Activated CD8-positive, alpha-beta memory T cell treated with anti-CD3 and anti-CD28 coated beads for 24 hours (primary cell): ENCODE results near the gene TBX18.

ENCODE experiments used
- DNase-seq: peaks from one replicate; pipeline ENCODE4 v3.0.0-alpha.2; 2020

TBX18 gene

GRCh38 chr6:84667252-84668213 is 96.9 kb downstream of the TBX18 start:
- no peak for DNase-seq

GRCh38 chr6:84665401-84665800 is 99.0 kb downstream of the TBX18 start:
- no peak for DNase-seq

GRCh38 chr6:84663866-84664265 is 100.5 kb downstream of the TBX18 start:
- DNase-seq = no peak

GRCh38 chr6:84657486-84657885 is 106.9 kb downstream of the TBX18 start:
- no peak for DNase-seq

- no peak for DNase-seq
These were observed 107.4 kb downstream of the TBX18 start for GRCh38 chr6:84657025-84657424.

GRCh38 chr6:84653027-84653551 is 111.3 kb downstream of the TBX18 start:
- no peak for DNase-seq

GRCh38 chr6:84652356-84653026 is 111.9 kb downstream of the TBX18 start:
- DNase-seq = no peak

- no peak for DNase-seq
These were observed 112.8 kb downstream of the TBX18 start for GRCh38 chr6:84651583-84651982.

- DNase-seq = no peak
These were observed 116.0 kb downstream of the TBX18 start for GRCh38 chr6:84648444-84648843.

- no peak for DNase-seq
These were observed 118.7 kb downstream of the TBX18 start for GRCh38 chr6:84645563-84646266.

GRCh38 chr6:84645000-84645399 is 119.4 kb downstream of the TBX18 start:
- no peak for DNase-seq

- DNase-seq = no peak
These were observed 120.6 kb downstream of the TBX18 start for GRCh38 chr6:84643778-84644177.

GRCh38 chr6:84641076-84641475 is 123.3 kb downstream of the TBX18 start:
- DNase-seq = no peak

GRCh38 chr6:84639396-84639795 is 125.0 kb downstream of the TBX18 start:
- no peak for DNase-seq

- DNase-seq = no peak
These were observed 126.1 kb downstream of the TBX18 start for GRCh38 chr6:84638286-84638685.
